SK-N-SH (cell line): ENCODE results near the gene MTA3. TPM values are rescaled to one million over a fixed set of nuclear protein-coding genes. Genes with fewer than 3 reads are reported as not detected.
A peak's percentile ranks its signal among the peaks of the same experiment; 100 is the strongest.

Experiments used
- CTCF ChIA-PET: fragments of 300-600, 350-600 bp; formaldehyde crosslinking; extraction: SDS; loops from one replicate; lab custom pipeline; 2021; lab: Yijun Ruan, JAX
- POLR2A ChIA-PET: fragments of 350-600 bp; sonication (Branson Sonifier 250); formaldehyde crosslinking; extraction: SDS; loops from one replicate; lab custom pipeline; 2020; ENCODE audit warnings: antibody characterized with exemption, inconsistent platforms; lab: Yijun Ruan, JAX
- DNase-seq: peaks from one replicate; pipeline ENCODE4 v3.0.0; 2012
- H2AFZ ChIP-seq: fragments of 200-600 bp; sonication (generic); 2 replicates; pipeline ENCODE4 v1.8.1; 2016; ENCODE audit warnings: antibody characterized with exemption, mild to moderate bottlenecking, low read depth
- H3F3A ChIP-seq: fragments of 200-600 bp; sonication (generic); replicated peaks from 2 replicates; pipeline ENCODE3; 2016; ENCODE audit warnings: antibody characterized with exemption, mild to moderate bottlenecking; ENCODE audit not compliant: insufficient read depth
- H3K27ac ChIP-seq, 2 experiments: fragments of 200-500 bp in 1 of 2; fragments of 200-600 bp in 1 of 2; sonication (Bioruptor generic) in 1 of 2; sonication (generic), shearing (Covaris generic) in 1 of 2; 2 replicates each; pipeline versions ENCODE4 v1.5.1 to v1.6.1; 2014 to 2016; ENCODE audit warnings: low read depth in 2 of 2, inconsistent platforms in 1 of 2, low read length in 1 of 2, mild to moderate bottlenecking in 1 of 2, mixed read lengths in 1 of 2
- H3K27me3 ChIP-seq: fragments of 200-600 bp; sonication (generic), shearing (Covaris generic); 2 replicates; pipeline ENCODE4 v1.6.1; 2016; ENCODE audit warnings: mixed run types; ENCODE audit not compliant: insufficient read depth
- H3K36me3 ChIP-seq, 2 experiments: fragments of 200-500 bp in 1 of 2; fragments of 200-600 bp in 1 of 2; sonication (Bioruptor generic) in 1 of 2; sonication (generic) in 1 of 2; replicated peaks in 1 of 2; 2 replicates each; pipeline versions ENCODE3 to v1.5.1; 2014 to 2016; ENCODE audit warnings: low read length in 1 of 2, mild to moderate bottlenecking in 1 of 2; ENCODE audit not compliant: insufficient read depth in 2 of 2, control insufficient read depth in 1 of 2
- H3K4me1 ChIP-seq, 2 experiments: fragments of 200-500 bp in 1 of 2; fragments of 200-600 bp in 1 of 2; sonication (Bioruptor generic) in 1 of 2; sonication (generic), shearing (Covaris generic) in 1 of 2; 2 replicates each; pipeline versions ENCODE4 v1.5.1 to v1.6.1; 2014 to 2016; ENCODE audit warnings: low read depth in 1 of 2, low read length in 1 of 2, mixed run types in 1 of 2; ENCODE audit not compliant: insufficient read depth in 2 of 2, control insufficient read depth in 1 of 2
- H3K4me2 ChIP-seq: fragments of 200-600 bp; sonication (generic), shearing (Covaris generic); 2 replicates; pipeline ENCODE4 v1.6.1; 2017; ENCODE audit warnings: mixed run types
- H3K4me3 ChIP-seq, 2 experiments: fragments of 200-500 bp in 1 of 2; fragments of 200-600 bp in 1 of 2; sonication (Bioruptor generic) in 1 of 2; sonication (generic), shearing (Covaris generic) in 1 of 2; 2 replicates each; pipeline versions ENCODE4 v1.5.1 to v1.8.1; 2014 to 2016; ENCODE audit warnings: low read depth in 2 of 2, inconsistent platforms in 1 of 2, low read length in 1 of 2, mild to moderate bottlenecking in 1 of 2, mixed read lengths in 1 of 2, moderate library complexity in 1 of 2
- H3K79me2 ChIP-seq: fragments of 200-600 bp; sonication (generic); 2 replicates; pipeline ENCODE4 v1.8.1; 2017; ENCODE audit warnings: mild to moderate bottlenecking; ENCODE audit not compliant: insufficient read depth
- H3K9ac ChIP-seq: fragments of 200-600 bp; sonication (generic); 2 replicates; pipeline ENCODE4 v1.6.1; 2017; ENCODE audit warnings: mixed run types
- H3K9me2 ChIP-seq: fragments of 200-600 bp; sonication (generic); 2 replicates; pipeline ENCODE4 v1.6.1; 2017; ENCODE audit warnings: mixed run types
- H3K9me3 ChIP-seq: fragments of 200-600 bp; sonication (generic); 2 replicates; pipeline ENCODE4 v1.6.1; 2017; ENCODE audit warnings: mixed run types, mild to moderate bottlenecking, moderate library complexity
- H4K20me1 ChIP-seq: fragments of 200-600 bp; sonication (generic); 2 replicates; pipeline ENCODE4 v1.6.1; 2017; ENCODE audit warnings: mild to moderate bottlenecking, mixed run types; ENCODE audit not compliant: insufficient read depth
- EP300 ChIP-seq, 2 experiments: IDR thresholded peaks; 2 replicates each; pipeline versions ENCODE4 v1.4.0 to v1.6.1; 2012; ENCODE audit warnings: borderline replicate concordance in 1 of 2, low read depth in 1 of 2, low read length in 1 of 2
- EZH2phosphoT487 ChIP-seq: fragments of 200-600 bp; sonication (generic); IDR thresholded peaks from 2 replicates; pipeline ENCODE4 v1.6.1; 2017; ENCODE audit warnings: low read depth, mixed run types, mild to moderate bottlenecking, antibody characterized with exemption, moderate library complexity, borderline replicate concordance
- FOXJ3 ChIP-seq: sonication (generic); formaldehyde crosslinking; IDR thresholded peaks from 2 replicates; pipeline ENCODE4 v1.5.1; 2020; ENCODE audit warnings: mild to moderate bottlenecking, missing genetic modification reagents
- POLR2AphosphoS5 ChIP-seq: IDR thresholded peaks from 2 replicates; pipeline ENCODE4 v1.6.1; 2012; ENCODE audit warnings: low read depth, low read length
- RCOR1 ChIP-seq: fragments of 150-350 bp; IDR thresholded peaks from 2 replicates; pipeline ENCODE4 v1.6.1; 2017; ENCODE audit warnings: antibody characterized with exemption, low read length
- SIN3A ChIP-seq: IDR thresholded peaks from 2 replicates; pipeline ENCODE4 v1.6.1; 2012; ENCODE audit warnings: low read depth, mild to moderate bottlenecking, low read length, moderate library complexity, borderline replicate concordance
- SMC3 ChIP-seq: IDR thresholded peaks from 2 replicates; pipeline ENCODE4 v1.6.1; 2012; ENCODE audit warnings: low read depth, low read length, improper control_type of control experiment
- TCF12 ChIP-seq: IDR thresholded peaks from 2 replicates; pipeline ENCODE4 v1.4.0; 2012
- TEAD4 ChIP-seq: IDR thresholded peaks from 2 replicates; pipeline ENCODE4 v1.4.0; 2012; ENCODE audit warnings: mild to moderate bottlenecking, borderline replicate concordance; ENCODE audit not compliant: insufficient read depth
- USF1 ChIP-seq: IDR thresholded peaks from 2 replicates; pipeline ENCODE4 v1.4.0; 2012; ENCODE audit warnings: low read depth, borderline replicate concordance
- WGBS: methylation state at CpG from one replicate; pipeline ENCODE4 v1.1.6; 2017; ENCODE audit warnings: low lambda C conversion rate; 5-methylcytosine and 5-hydroxymethylcytosine counted together
- polyA plus RNA-seq, 3 experiments: library from polyadenylated mRNA; depleted of rRNA; stranded (reverse); fragments of >200 nt; gene quantifications; 2 replicates each; pipeline ENCODE4 v1.2.3, GENCODE V29; 2012
- TF ChIP-seq, protein P1 (sequence below): IDR thresholded peaks from 2 replicates; pipeline ENCODE4 v1.4.0; 2012; ENCODE audit warnings: low read depth
- TF ChIP-seq, protein P2 (sequence below): IDR thresholded peaks from 2 replicates; pipeline ENCODE4; 2012

MTA3 gene
- polyA plus RNA-seq, 1 of the 3 experiments (the other 2 are of a cell fraction) = 30.8 TPM

DNA sequence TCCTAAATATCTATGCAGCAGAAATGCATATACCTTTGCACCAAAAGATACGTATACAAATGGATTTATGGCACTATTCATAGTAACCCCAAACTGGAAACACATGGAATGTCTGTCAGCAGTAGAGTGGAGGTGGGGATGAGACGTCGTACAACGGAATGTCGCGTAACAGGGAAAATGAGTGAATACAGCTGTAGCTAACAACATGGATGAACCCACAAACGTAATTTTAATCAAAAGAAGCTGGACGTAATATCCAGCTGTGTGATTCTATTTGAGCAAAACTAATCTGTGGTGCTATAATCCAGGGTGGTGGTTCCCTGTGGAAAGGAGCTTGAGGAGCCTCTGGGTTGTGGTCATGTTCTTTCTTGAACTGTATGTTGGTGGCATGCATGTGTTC is 89.9 kb downstream of the MTA3 start:
- ChIA-PET CTCF (interaction anchor here (0.9 kb wide), 2 partner anchors 9 to 12 kb away, joined by 3 read pairs; no protein-coding TSS in a partner anchor), POLR2A (interaction anchor here (0.6 kb wide), 1 partner anchor 165 kb away, joined by 3 read pairs; no protein-coding TSS in a partner anchor)
- Histone ChIP-seq H3K9me2 (no peaks in the 10 kb centered on the region), H3K4me3 (no peak overlapping the region), H3K27ac (no peak overlapping the region), H3F3A (no peaks in the 10 kb centered on the region), H2AFZ (no peak overlapping the region), H3K4me1 (peaks cover 0 to 5% of the 10 kb centered on the region in 2 experiments; a peak in 2 of 4 replicates), H3K9ac (no peak overlapping the region), H3K27me3 (no peaks in the 10 kb centered on the region), H4K20me1 (no peaks in the 10 kb centered on the region), H3K79me2 (no peaks in the 10 kb centered on the region), H3K9me3 (no peaks in the 10 kb centered on the region; the same call in 1 of the 2 replicates), H3K4me2 (no peak overlapping the region), H3K36me3 (peaks cover 12 to 21% of the 10 kb centered on the region in 2 experiments)
- no peak for DNase-seq
- 88% methylated on average over 8 of the region's 8 CpGs for WGBS
- no peak for TF ChIP-seq SMC3
- no peak for TF ChIP-seq USF1

GRCh38 chr2:42659609-42660008 is 91.2 kb downstream of the MTA3 start:
- TF ChIP-seq SIN3A (no peak), EP300 (IDR thresholded peaks at IDR 0.05; ENCODE audit: borderline replicate concordance in 1 of 2, low read depth in 1 of 2, low read length in 1 of 2) (no peak), TEAD4 (no peak), POLR2AphosphoS5 (no peak), TCF12 (no peak), FOXJ3 (CRISPR knock-in tag) (no peak), SMC3 (no peak), RCOR1 (no peak), EZH2phosphoT487 (no peak)
- TF ChIP-seq, protein P1, sequence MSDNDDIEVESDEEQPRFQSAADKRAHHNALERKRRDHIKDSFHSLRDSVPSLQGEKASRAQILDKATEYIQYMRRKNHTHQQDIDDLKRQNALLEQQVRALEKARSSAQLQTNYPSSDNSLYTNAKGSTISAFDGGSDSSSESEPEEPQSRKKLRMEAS = no peak
- TF ChIP-seq, protein P2, sequence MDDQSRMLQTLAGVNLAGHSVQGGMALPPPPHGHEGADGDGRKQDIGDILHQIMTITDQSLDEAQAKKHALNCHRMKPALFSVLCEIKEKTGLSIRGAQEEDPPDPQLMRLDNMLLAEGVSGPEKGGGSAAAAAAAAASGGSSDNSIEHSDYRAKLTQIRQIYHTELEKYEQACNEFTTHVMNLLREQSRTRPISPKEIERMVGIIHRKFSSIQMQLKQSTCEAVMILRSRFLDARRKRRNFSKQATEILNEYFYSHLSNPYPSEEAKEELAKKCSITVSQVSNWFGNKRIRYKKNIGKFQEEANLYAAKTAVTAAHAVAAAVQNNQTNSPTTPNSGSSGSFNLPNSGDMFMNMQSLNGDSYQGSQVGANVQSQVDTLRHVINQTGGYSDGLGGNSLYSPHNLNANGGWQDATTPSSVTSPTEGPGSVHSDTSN = no peak
- Histone ChIP-seq H3K79me2 (no peaks in the 10 kb centered on the region), H4K20me1 (no peaks in the 10 kb centered on the region), H3K27ac (peak overlapping the region in 1 of 2 experiments; percentile 18; a peak in 1 of 4 replicates), H3K9ac (no peak overlapping the region), H3K9me2 (no peaks in the 10 kb centered on the region), H2AFZ (no peak overlapping the region), H3K36me3 (peaks cover 15 to 19% of the 10 kb centered on the region in 2 experiments), H3K9me3 (no peaks in the 10 kb centered on the region; the same call in 1 of the 2 replicates), H3K27me3 (no peaks in the 10 kb centered on the region), H3K4me1 (peaks cover 0 to 3% of the 10 kb centered on the region in 2 experiments; a peak in 1 of 4 replicates), H3K4me2 (no peak overlapping the region), H3F3A (no peaks in the 10 kb centered on the region), H3K4me3 (no peak overlapping the region)
- WGBS = 70% methylated on average over 4 of the region's 4 CpGs
- POLR2A ChIA-PET = no interaction called here
- CTCF ChIA-PET = interaction anchor here (0.7 to 2.6 kb wide), 7 partner anchors 16 to 274 kb away, joined by 3 to 10 read pairs (median 4); no protein-coding TSS in a partner anchor
- DNase-seq = no peak
